GM19238 (cell line): ENCODE results near the gene MYO7A.

Experiments
- DNase-seq: peaks from one replicate; pipeline ENCODE4 v3.0.0; 2011; ENCODE audit warnings: low spot score; ENCODE audit not compliant: insufficient read length

The MYO7A gene

DNA sequence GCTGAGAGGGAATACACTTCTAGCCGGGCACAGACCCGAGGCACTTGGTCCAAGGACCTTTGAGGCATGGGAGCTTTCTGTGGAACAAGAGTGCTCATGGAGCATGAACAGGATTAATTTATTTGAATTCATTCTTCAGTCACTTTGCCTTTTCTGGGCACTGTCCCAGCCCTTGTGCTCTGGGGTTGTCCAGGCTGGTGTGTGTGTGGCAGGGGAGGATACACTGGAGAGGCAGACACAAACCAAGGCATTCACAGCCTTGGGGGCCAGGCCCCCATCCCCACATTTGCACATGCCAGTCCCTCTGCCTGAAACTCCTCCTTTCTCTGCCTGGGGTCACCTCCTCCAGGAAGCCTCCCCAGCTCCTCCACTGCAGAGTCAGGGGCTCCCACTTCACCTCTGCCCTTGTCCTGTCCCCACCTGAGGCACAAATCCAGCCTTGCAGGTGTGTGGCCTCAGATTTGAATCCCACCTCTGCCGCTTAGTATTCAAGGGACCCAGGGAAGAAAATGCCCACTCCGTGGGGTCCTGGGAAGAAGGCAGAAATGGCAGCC is 55.5 kb downstream of the MYO7A start:
- no peak for DNase-seq

DNA sequence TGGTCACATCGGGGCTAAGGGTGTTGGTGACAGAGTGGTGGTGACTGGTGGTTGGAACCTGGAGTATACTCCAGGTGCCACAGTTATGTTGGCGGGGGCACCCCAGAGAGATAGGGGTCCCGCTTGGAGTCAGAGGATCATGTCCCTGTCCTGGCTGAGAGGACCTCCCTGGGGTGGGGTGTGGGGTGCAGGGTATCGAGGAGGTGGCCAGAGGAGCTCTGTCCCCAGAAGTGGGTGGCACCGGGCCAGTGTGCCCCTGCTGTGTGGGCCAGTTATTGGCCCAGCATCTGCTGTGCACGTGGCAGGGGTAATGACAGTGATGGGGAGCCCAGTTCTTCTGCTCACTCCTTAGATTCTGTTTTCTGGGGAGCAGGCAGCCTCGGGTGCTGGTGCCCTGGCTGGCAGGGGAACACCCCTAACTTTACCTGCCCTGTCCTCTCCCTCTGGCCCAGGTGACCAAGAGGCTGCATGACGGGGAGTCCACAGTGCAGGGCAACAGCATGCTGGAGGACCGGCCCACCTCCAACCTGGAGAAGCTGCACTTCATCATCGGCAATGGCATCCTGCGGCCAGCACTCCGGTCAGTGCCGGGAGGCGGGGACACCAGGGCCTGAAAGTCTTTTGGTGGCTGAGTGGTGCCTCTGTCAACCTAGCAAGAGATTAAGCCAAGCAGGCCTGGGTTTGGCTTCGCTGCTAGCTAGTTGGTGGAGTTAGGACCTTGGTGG is 56.3 kb downstream of the MYO7A start:
- DNase-seq, result no peak

DNA sequence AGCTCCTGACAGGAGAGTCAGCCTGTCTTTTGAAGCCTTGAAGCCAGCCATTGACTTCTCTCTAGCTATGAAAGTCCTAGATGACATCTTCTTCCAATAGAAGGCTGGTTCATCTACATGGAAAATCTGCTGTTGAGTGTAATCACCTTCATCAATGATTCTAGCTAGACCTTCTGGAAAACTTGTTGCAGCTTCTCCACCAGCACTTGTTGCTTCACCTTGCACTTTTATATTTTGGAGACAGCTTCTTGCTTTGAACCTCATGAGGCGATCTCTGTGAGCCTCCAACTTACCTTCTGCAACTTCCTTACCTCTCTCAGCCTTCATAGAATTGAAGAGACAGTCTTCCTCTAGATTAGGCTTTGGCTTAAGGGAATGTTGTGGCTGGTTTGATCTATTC is 58.3 kb downstream of the MYO7A start:
- no peak for DNase-seq

DNA sequence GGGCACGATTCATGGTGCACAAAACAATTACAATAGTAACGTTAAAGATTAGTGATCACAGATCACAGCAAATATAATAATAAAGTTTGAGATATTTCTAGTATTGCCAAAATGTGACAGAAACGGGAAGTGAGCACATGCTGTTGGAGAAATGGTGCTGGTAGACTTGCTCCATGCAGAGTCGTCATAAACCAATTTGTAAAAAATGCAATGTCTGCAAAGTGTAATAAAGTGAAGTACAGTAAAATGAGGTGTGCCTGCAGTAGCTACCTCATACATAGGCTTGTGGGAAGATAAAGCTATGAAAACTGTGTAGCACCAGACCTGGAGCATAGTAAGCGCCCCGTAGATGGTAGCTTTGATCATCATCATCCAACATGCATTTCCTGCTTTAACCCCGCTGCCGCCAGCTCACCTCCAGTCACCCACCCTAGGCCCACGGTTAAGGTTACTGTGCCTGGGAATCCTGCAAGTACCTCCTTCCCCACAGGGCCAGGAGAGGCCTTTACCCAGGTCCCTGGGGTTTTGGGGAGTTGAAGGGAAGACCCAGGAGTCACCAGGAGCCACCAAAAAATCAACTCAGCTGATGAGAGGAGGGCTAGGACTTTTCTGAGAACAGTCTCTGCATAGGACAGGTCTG is 59.2 kb downstream of the MYO7A start:
- DNase-seq, result no peak

DNA sequence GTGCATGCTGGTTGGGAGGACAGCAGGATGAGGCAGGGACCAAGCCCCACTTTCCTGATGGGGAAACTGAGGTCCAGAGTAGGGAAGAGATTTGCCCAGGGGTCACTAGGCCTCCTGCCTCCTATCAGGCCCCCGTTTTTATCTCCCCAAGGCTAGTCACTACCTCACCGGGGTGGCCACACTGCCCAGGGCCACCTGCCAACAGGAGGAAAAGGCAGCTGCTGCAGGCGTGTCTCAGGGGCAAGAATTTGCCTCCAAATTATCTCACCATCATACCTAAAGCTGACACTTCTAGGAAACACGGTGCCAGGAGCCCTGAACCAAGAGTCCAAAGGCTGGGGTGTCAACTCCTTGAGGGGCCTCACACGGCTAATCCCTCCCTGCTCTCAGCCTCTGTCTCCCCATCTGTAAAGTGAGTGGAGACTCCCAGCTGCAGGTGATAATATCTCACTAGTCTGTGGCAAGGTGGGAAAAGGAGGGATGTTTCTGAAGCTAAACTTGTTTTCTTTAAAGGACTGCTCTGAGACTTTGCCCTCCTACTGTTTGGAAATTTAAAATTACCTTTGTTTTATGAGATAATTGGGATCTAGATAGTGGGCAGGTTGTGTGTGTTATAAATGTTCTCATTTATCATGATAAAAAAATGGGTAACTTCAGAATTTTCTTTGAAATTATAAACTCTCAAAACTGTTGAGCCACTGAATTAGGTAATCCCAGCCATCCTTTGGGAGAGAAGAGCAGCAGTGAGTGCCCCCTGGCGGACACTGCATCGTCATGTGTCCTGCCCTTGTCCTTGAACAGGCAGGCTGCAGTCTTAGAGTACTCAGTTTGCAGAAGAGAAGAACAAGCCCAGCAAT is 60.0 kb downstream of the MYO7A start:
- peak; percentile 77 for DNase-seq

DNA sequence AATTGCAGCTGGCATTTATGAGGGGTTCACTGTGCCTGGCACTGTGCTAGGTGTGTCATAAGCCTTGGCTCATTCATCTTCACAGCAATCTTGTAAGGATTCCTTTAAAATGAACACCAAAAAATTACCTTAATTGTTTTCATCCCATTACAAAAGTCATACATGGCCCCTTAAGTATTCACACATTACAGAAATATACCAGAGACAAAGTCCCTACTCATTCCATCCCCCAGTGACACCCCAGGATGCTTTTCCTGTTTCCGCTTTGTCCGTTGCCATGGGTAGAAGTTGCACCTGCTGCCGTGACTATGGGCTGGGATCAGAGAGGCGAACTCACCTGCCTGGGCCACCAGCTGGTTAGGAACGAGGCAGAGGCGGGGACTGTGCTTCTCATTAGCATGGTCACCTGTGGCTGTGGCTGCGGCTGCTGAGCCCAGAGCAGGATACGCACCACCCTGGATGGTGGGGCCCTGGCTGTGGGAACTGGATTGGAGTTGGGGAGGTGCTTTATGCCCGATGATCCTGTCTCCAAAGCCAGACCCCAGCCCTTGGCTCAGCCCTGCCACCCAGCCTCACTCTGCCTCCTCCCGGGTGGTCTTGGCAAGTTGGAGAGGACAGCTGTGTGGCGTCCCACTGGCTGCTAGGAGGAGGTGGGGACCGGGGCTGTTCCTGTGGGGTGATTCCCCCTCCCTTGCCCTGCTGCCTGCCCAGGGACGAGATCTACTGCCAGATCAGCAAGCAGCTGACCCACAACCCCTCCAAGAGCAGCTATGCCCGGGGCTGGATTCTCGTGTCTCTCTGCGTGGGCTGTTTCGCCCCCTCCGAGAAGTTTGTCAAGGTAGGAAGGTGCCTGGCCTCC is 60.8 kb downstream of the MYO7A start:
- DNase-seq, result no peak

DNA sequence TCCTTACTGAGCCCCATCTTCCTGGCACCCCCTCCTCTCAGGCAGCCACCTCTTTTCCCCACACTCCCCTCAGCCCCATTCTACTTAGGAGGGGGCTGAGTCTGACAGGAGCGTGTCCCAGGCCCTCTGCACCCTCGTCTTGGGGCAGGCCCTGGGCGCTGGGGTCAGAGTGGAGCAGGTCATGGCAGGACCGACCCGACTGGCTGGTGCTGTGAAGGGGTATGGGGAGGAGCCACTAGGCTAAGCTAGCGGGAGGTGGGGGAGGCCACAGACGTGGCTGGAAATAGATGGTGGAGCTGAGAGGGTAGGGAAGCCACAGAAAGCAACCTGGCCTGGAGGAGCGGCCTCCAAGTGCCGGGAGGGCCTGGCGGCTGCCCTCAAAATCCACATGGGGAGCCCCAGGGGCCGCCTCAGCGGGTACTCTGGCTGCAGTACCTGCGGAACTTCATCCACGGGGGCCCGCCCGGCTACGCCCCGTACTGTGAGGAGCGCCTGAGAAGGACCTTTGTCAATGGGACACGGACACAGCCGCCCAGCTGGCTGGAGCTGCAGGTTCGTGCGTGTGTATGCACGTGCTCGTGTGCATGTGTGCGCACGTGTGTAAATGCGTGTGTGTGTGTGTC is 61.7 kb downstream of the MYO7A start:
- DNase-seq, result no peak

DNA sequence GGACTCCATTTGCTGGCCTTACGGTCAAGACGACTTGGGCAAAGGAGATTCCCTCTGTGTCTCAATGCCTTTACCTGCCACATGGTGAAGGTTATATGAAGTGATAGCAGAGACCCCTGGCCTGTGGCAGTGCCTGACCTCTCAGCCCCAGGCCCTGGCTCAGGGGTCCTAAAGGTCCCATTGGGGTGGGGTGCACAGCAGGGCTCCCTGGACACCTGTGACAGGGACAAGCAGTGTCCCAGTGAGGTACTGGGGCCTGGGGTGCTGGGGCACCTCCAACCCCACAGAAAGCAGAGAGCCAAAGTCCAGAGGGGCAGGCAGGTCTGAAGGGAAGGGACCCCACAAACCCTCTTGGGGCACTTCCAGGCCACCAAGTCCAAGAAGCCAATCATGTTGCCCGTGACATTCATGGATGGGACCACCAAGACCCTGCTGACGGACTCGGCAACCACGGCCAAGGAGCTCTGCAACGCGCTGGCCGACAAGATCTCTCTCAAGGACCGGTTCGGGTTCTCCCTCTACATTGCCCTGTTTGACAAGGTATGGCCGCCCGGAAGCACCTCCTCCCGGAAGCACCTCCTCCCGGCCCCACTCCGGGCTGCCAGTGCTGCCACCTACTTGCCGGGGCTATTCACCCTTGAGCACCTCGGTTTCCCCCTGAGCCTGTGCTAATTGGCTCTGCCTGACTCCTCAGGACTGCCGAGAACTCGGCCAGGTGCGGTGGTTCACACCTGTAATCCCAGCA is 62.5 kb downstream of the MYO7A start:
- no peak for DNase-seq

DNA sequence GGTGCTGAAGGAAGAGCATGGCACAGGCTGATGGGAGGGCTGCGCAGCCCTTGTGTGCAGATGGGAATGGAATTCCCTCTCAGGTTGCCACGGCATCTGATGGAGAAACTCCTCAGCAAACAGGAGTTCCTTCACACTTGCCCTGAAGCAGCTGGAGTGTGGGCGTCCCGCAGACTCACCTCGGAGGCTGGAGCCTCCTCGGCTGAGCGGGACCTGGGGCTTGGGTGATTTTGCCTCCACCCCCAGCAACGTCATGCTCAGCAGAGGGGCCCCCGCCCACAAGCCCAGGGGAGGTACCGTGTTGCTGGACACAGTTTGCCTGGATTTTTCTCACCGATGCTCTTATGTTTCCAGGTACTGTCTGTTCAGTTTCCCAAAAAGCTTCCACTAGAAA is 63.4 kb downstream of the MYO7A start:
- DNase-seq, result no peak

DNA sequence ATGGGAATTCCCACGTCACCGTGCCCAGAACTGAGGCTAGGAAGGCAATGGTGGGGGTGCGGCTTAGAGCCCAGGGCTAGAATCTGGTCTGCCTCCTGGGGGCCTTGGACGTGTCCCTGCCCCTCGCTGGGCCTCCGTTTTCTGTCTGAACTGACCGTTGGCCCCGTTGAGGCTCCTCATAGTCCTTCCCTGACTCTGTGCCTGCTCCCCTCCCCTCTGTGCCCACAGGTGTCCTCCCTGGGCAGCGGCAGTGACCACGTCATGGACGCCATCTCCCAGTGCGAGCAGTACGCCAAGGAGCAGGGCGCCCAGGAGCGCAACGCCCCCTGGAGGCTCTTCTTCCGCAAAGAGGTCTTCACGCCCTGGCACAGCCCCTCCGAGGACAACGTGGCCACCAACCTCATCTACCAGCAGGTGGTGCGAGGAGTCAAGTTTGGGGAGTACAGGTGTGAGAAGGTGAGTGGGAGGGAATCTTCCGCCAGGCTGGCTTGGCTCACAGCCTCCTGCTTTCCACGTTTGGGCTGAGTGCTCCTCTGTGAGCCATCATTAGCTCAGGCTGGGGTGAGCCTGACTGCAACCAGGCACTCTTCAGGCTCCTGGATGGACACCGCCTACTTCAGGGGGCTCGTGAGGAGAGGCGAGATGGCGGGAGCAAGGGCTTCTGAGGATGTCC is 63.9 kb downstream of the MYO7A start:
- DNase-seq, result no peak

DNA sequence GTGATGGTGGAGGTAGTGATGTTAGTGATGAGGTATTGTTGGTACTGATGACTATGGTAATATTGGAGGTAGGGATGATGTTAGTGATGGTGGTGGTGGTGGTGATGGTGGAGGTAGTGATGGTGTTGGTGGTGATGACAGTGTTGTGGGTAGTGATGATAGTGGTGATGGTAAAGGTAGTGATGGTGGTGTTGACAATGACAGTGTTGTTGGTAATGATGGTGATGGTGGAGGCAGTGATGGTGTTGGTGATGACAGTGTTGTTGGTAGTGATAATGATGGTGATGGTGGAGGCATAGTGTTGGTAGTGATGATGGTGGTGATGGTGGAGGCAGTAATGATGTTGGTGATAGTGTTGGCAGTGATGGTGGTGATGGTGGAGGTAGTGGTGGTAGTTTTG is 65.1 kb downstream of the MYO7A start:
- DNase-seq, result no peak

DNA sequence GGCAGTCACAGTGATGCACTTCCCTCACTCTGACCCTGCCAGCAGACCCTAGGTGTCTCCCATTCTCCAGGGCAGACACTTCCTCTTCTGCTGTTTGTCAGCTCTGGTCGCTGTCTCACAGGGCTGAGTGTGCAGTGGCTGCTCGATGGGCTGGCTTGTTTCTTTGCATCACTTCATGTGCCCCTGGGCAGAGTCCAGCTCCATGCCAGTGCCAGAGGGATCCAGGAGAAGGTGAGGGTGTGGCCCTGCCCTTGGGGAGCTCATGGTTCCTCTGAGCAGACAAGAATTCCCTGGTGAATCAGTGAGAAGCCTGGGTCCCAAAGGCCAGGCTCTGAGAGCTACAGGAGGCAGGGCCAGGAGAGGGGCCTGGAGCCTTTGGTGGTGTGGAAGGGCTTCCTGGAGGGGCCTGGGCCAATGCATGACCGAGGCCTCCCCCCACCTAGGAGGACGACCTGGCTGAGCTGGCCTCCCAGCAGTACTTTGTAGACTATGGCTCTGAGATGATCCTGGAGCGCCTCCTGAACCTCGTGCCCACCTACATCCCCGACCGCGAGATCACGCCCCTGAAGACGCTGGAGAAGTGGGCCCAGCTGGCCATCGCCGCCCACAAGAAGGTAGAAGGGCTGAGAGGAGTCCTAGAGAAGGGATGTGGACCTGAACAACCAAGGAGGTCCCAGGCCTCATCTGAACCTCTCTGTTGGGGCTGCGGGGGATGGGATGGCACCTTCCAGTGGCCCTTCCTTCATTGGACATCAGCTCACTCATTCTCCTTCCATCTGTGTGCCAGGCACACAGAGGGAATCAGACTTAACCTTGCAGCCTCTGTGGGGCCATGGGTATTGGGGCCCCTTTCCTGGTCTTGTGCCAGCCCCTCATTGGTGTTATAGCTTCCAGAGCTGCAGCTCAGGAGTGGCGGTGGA is 66.1 kb downstream of the MYO7A start:
- DNase-seq, result no peak

DNA sequence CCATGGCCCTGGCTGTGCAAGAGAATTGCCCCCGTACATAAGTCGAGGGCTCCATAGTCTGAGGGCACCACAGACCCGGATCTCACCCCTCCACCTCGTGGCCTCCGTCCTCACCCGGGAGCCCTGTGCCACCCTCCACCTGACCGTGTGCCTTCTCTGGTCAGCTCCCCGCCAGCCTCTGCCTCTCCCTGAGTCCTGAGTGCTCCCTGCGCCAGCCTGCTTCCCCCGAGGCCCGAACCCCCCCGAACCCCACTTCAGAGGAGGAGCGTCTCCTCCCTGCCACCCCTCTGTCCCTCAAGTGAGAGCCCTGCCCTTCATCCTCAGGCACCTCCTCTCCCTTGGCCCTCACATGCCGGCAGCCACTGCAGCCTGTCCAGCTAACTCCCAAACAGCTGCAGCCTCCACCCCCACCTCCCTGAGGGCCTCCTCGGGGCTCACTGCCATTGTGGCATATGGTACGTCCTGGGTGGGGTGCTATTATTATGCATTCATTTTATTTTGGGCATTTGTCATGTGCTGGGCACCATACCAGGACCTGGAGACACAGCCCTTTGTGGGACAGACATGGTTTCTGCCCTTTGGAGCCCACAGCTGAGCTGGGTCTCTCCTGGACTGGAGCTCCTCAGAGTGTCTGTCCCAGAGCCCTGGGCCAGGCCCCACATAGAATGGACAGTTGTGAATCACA is 67.2 kb downstream of the MYO7A start:
- DNase-seq, result no peak

DNA sequence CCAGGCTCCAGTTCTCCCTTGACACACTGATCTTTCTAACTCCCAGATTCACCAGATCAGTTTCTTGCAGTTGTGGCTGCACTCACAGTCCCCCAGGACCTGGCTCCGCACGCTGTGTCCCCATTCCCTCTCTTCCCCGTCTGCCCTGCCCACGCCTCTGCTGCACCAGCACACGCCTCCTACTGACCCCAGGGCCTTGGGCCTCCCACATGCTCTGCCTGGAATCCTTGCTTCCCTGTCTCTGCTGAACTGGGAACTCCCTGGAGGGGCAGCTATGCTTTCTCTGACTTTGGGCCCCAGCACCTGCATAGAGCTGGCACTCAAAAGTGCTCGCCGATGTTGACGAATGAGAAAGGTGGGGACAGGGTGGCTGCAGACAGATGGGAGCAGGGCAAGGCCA is 68.9 kb downstream of the MYO7A start:
- DNase-seq, result no peak

DNA sequence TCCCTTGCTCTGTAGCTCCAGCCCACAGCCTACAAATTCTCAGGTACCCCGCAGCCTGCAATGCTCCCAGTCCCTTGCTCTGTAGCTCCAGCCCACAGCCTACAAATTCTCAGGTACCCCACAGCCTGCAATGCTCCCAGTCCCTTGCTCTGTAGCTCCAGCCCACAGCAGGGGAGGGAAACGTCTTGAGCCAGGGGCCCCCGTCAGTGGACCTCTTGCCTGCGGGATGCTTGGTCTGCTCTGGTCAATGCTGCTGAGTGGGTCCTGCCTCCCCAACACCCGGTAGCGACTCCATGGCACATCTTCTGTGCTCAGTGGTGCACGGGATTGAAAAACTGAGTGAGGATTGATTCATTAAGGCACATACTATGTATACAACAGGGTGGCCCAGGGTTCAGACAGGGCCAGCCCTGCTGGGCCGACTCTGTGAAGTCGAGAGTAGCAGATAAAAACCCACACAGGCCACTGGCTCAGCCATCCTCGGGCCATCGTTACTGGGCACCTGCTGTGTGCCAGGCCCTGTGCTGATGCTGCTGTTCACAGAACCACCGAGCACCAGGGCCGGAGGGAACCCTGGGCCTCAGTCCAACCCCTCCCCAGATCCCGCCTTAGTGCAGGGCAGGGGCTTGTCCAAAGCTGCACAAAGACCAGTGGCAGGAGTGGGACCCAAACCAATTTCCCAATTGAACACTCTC is 69.7 kb downstream of the MYO7A start:
- no peak for DNase-seq

DNA sequence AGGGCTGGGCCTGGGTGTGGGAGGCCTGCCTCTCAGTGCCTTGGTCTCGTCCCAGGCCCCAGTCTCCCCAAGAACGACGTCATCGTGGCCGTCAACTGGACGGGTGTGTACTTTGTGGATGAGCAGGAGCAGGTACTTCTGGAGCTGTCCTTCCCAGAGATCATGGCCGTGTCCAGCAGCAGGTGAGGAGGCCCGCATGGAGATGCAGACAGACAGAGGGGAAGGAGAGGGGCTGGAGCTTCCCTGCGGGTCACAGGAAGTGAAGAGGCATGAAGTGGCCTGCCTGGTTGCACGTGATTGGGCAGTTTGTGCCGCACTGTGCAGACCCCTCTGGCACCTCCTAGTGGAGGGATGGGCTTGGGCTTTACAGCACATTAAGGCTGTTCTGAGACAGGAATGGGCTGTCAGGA is 70.4 kb downstream of the MYO7A start:
- peak; percentile 52 for DNase-seq

DNA sequence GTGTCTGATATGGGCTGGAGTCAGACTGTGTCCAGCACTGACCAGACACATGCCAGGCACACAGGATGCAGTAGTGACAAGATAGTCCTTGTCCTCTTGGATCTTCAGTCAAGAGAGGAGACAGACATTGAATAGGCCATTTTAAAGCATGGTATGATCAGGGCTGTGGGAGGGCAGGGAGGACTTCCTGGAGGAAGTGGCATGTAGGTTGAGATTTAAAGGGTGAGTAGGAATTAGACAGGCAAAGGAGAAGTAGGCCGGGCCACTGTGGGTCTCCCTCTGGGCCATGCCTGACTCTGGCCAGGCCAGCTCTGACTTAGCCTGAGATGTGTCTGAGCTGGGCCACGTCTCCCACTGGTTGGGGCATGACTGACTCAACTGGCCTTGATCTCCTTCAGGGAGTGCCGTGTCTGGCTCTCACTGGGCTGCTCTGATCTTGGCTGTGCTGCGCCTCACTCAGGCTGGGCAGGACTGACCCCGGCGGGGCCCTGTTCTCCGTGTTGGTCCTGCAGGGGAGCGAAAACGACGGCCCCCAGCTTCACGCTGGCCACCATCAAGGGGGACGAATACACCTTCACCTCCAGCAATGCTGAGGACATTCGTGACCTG is 71.2 kb downstream of the MYO7A start:
- no peak for DNase-seq
